HepG2 (cell line): ENCODE data around the gene TJP2. TPM values are rescaled to one million over a fixed set of nuclear protein-coding genes. Genes with fewer than 3 reads are reported as not detected.
"Not testable (repeated sequence)": the region's sequence is repeated elsewhere in the genome, so short reads cannot be mapped to it uniquely, and the experiment has no call there.

Experiments
- ATAC-seq: fragments of 200-7000 bp; cut with Tn5 transposase; 3 replicates; pipeline ENCODE4 v1.9.1; 2020; ENCODE audit warnings: mild to moderate bottlenecking, moderate library complexity
- BruUV-seq: library from RNA; stranded (reverse); fragments of 400-500 nt; replicated peaks from 2 replicates; lab custom pipeline; 2021; lab: Mats Ljungman, UMichigan
- CTCF ChIA-PET: fragments of 300-600 bp; formaldehyde crosslinking; extraction: SDS; loops from one replicate; lab custom pipeline; 2021; ENCODE audit warnings: low total read pairs, inconsistent platforms, low intra/inter-chr PET ratio; lab: Yijun Ruan, JAX
- POLR2A ChIA-PET: fragments of 350-600 bp; sonication (Branson Sonifier 250); formaldehyde crosslinking; loops from one replicate; lab custom pipeline; 2020; ENCODE audit warnings: antibody characterized with exemption, inconsistent platforms; lab: Yijun Ruan, JAX
- DNase-seq: peaks from one replicate; pipeline ENCODE4 v3.0.0-alpha.2; 2015; ENCODE audit warnings: low spot score
- FAIRE-seq: peaks from 3 replicates; lab custom pipeline; 2011; peaks lifted over from hg19 to GRCh38; lab: Jason Lieb, UNC
- H2AFZ ChIP-seq: one replicate; pipeline ENCODE4 v1.6.1; 2011; ENCODE audit warnings: low read length, inconsistent platforms
- H3K27ac ChIP-seq: fragments of 300-600 bp; 3 replicates; pipeline ENCODE4 v1.8.0; 2011; ENCODE audit warnings: mixed run types, mild to moderate bottlenecking, mixed read lengths, low read length, inconsistent platforms; ENCODE audit not compliant: insufficient read depth; ENCODE audit errors: extremely low read length
- H3K27me3 ChIP-seq, 2 experiments: fragments of 200-600 bp in 1 of 2; 2 replicates in 1 of 2; 3 replicates in 1 of 2; pipeline versions ENCODE4 v1.6.0 to v1.8.0; 2011; ENCODE audit warnings: low read length in 2 of 2, mild to moderate bottlenecking in 2 of 2, moderate library complexity in 2 of 2, inconsistent platforms in 1 of 2; ENCODE audit not compliant: insufficient read depth in 2 of 2, control insufficient read depth in 1 of 2
- H3K36me3 ChIP-seq, 2 experiments: fragments of 200-600 bp in 1 of 2; replicated peaks in 1 of 2; 2 replicates in 1 of 2; 3 replicates in 1 of 2; pipeline versions ENCODE4 v1.5.1 to v1.8.0; 2011; ENCODE audit warnings: low read length in 2 of 2, inconsistent platforms in 1 of 2; ENCODE audit not compliant: insufficient read depth in 2 of 2, control insufficient read depth in 1 of 2
- H3K4me1 ChIP-seq: 2 replicates; pipeline ENCODE4 v1.5.1; 2012; ENCODE audit warnings: low read length, inconsistent platforms; ENCODE audit not compliant: insufficient read depth
- H3K4me2 ChIP-seq: 2 replicates; pipeline ENCODE4 v1.6.0; 2011; ENCODE audit warnings: low read depth, low read length, inconsistent platforms
- H3K4me3 ChIP-seq, 3 experiments: fragments of 200-600 bp in 1 of 3; sonication (generic), shearing (Covaris generic) in 1 of 3; replicated peaks in 1 of 3; 2 replicates each; pipeline ENCODE4 v1.5.1; 2011 to 2016; ENCODE audit warnings: low read length in 3 of 3, inconsistent platforms in 2 of 3, low read depth in 2 of 3, mild to moderate bottlenecking in 2 of 3, control low read depth in 1 of 3, mixed read lengths in 1 of 3; ENCODE audit not compliant: insufficient read depth in 1 of 3
- H3K79me2 ChIP-seq: one replicate; pipeline ENCODE4 v1.6.1; 2011; ENCODE audit warnings: low read length, inconsistent platforms; ENCODE audit not compliant: insufficient read depth
- H3K9ac ChIP-seq: 2 replicates; pipeline ENCODE4 v1.6.0; 2011; ENCODE audit warnings: mild to moderate bottlenecking, low read depth, low read length, inconsistent platforms; ENCODE audit not compliant: insufficient read depth
- H3K9me3 ChIP-seq: 2 replicates; pipeline ENCODE4 v1.5.1; 2012; ENCODE audit warnings: mild to moderate bottlenecking, low read length
- H4K20me1 ChIP-seq: 2 replicates; pipeline ENCODE4 v1.6.0; 2011; ENCODE audit warnings: inconsistent platforms, mild to moderate bottlenecking, low read length, moderate library complexity; ENCODE audit not compliant: insufficient read depth
- ATRX ChIP-seq: sonication (generic); formaldehyde crosslinking; IDR thresholded peaks from 2 replicates; pipeline ENCODE4 v1.4.0; 2020; ENCODE audit warnings: missing genetic modification reagents, borderline replicate concordance
- CREBL2 ChIP-seq: sonication (generic); formaldehyde crosslinking; IDR thresholded peaks from 2 replicates; pipeline ENCODE4 v1.8.1; 2023; ENCODE audit warnings: missing genetic modification reagents, mild to moderate bottlenecking, borderline replicate concordance
- MEF2D ChIP-seq: sonication (generic); formaldehyde crosslinking; IDR thresholded peaks from 2 replicates; pipeline ENCODE4 v1.5.1; 2020; ENCODE audit warnings: mild to moderate bottlenecking, missing genetic modification reagents
- WIZ ChIP-seq: sonication (generic); formaldehyde crosslinking; IDR thresholded peaks from 2 replicates; pipeline ENCODE4 v1.5.1; 2020; ENCODE audit warnings: mild to moderate bottlenecking, missing genetic modification reagents
- ZMAT3 ChIP-seq: sonication (generic); formaldehyde crosslinking; conservative IDR thresholded peaks from 2 replicates; pipeline ENCODE4 v1.7.0; 2021; ENCODE audit warnings: missing genetic modification reagents
- ZNF770 ChIP-seq: sonication (generic); formaldehyde crosslinking; IDR thresholded peaks from 2 replicates; pipeline ENCODE4 v1.5.0; 2020; ENCODE audit warnings: mild to moderate bottlenecking, missing genetic modification reagents
- WGBS: methylation state at CpG from one replicate; pipeline ENCODE4 v1.1.6; 2017; ENCODE audit warnings: low lambda C conversion rate; 5-methylcytosine and 5-hydroxymethylcytosine counted together
- in situ Hi-C: cut with HindIII; loops from 2 replicates; pipeline ENCODE4 v1.10.0; 2017; ENCODE audit warnings: low pct_unique_long_range_greater_than_20kb; ENCODE audit not compliant: extremely low pct_ligation_motif_present
- intact Hi-C: fragments of 100-400 bp; cut with micrococcal nuclease; formaldehyde crosslinking; loops from one replicate; pipeline ENCODE4 v1.10.0; 2022; ENCODE audit not compliant: unreplicated experiment
- polyA plus RNA-seq, 8 experiments: library from polyadenylated mRNA; depleted of rRNA in 3 of 8; stranded (reverse) in 7 of 8; unstranded in 1 of 8; fragments of >200 nt; fragmentation: Illumina TruSeq in 4 of 8; extraction: Trizol in 4 of 8; gene quantifications; 2 replicates each; pipeline versions ENCODE4 v1.2.1 to v1.2.3, GENCODE V29; 2011 to 2016; ENCODE audit warnings: low read depth in 4 of 8, missing spikeins in 1 of 8, mixed read lengths in 1 of 8; ENCODE audit not compliant: insufficient read depth in 1 of 8
- total RNA-seq, 5 experiments: library from RNA; depleted of rRNA; stranded (reverse); fragments of >200 nt; fragmentation: Illumina TruSeq; extraction: Trizol; gene quantifications; 2 replicates each; pipeline ENCODE4 v1.2.3, GENCODE V29; 2016; ENCODE audit warnings: low read depth in 1 of 5

The TJP2 gene
- total and polyA plus RNA-seq, 2 of the 13 experiments (the other 11 are each of a cell fraction or from before 2014, with no cell fraction given), result 109 to 110 TPM

- TF ChIP-seq WIZ (CRISPR knock-in tag), result no peak
- no peak for TF ChIP-seq MEF2D
Measured at GRCh38 chr9:69157751-69158466, 16.2 kb upstream of the TJP2 start (continued).

GRCh38 chr9:69158471-69158870, 15.6 kb upstream of the TJP2 start:
- H3K4me2 ChIP-seq, result no peak overlapping the region
- in situ Hi-C loops, result no loop called here
- peaks cover 22% of the 10 kb centered on the region; the same call in 1 of the 2 replicates for H4K20me1 ChIP-seq
- no peaks in the 10 kb centered on the region for H3K9me3 ChIP-seq
- no peak for FAIRE-seq
- no peak for DNase-seq
- no peak overlapping the region for H3K4me3 ChIP-seq
- H3K4me1 ChIP-seq, result peaks cover 24% of the 10 kb centered on the region
- CTCF ChIA-PET, result no interaction called here
- no peak overlapping the region for H2AFZ ChIP-seq
- POLR2A ChIA-PET, result interaction anchor here (0.6 to 1.6 kb wide), 7 partner anchors 16 to 109 kb away, joined by 3 to 7 read pairs (median 3); partner anchors contain the start of gene TJP2
- no peak for TF ChIP-seq ZMAT3 (CRISPR knock-in tag)
- TF ChIP-seq ATRX (CRISPR knock-in tag), result no peak
- TF ChIP-seq CREBL2 (CRISPR knock-in tag), result no peak
- TF ChIP-seq ZNF770 (CRISPR knock-in tag), result peak; percentile 93
- BruUV-seq, result no TSS peak
- H3K27ac ChIP-seq, result no peak overlapping the region
- peaks cover 13 to 37% of the 10 kb centered on the region in 2 experiments for H3K36me3 ChIP-seq
- intact Hi-C loops, result loop anchor here (1.0 kb wide), 1 partner anchor 35 kb away; no protein-coding TSS in a partner anchor
- no peaks in the 10 kb centered on the region for H3K27me3 ChIP-seq
- H3K9ac ChIP-seq, result no peak overlapping the region
- H3K79me2 ChIP-seq, result peaks cover 70% of the 10 kb centered on the region
- ATAC-seq, result no peak
- 80% methylated on average over 3 of the region's 3 CpGs for WGBS

DNA sequence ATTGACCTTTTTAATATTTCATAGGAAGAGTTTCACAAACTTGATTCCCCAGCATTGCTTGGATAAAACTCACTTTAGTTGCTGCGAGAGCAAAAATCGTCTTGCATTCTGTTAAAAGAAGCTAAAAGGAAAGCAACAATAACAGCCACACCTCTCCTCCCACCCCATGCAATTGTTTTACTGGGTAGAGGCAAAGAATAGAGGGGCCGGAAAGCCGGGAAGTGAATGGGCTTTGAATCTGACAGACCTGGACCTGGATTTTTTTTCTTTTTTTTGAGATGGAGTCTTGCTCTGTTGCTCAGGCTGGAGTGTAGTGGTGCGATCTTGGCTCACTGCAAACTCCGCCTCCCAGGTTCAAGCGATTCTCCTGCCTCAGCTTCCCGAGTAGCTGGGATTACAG, 9.5 kb upstream of the TJP2 start:
- FAIRE-seq, ATAC-seq, H3K27me3 ChIP-seq, H3K9ac ChIP-seq, in situ Hi-C loops, H2AFZ ChIP-seq, BruUV-seq, CTCF ChIA-PET, H3K4me2 ChIP-seq, DNase-seq, intact Hi-C loops, POLR2A ChIA-PET, H3K27ac ChIP-seq, H3K9me3 ChIP-seq, H3K4me3 ChIP-seq: not testable (repeated sequence)
- WGBS, result 95% methylated on average over 8 of the region's 8 CpGs
- Histone ChIP-seq H3K4me1 (peaks cover 21% of the 10 kb centered on the region), H3K79me2 (peaks cover 58% of the 10 kb centered on the region), H3K36me3 (peaks cover 9 to 31% of the 10 kb centered on the region in 2 experiments), H4K20me1 (peaks cover 18% of the 10 kb centered on the region)
